Fibroblast of skin of scalp (primary cell): Measurements from ENCODE around the gene PTPRQ. TPM values are rescaled to one million over a fixed set of nuclear protein-coding genes. Genes with fewer than 3 reads are reported as not detected.
"Not testable (repeated sequence)": the region's sequence is repeated elsewhere in the genome, so short reads cannot be mapped to it uniquely, and the experiment has no call there.

Experiments used
- DNase-seq: peaks from one replicate; pipeline ENCODE4 v3.0.0-alpha.2; 2013
- polyA plus RNA-seq, 2 experiments: library from polyadenylated mRNA; unstranded; fragments of 120-200 nt; gene quantifications; one replicate each; pipeline ENCODE4 v1.2.1, GENCODE V29; 2013; ENCODE audit not compliant: insufficient read length in 2 of 2

The PTPRQ gene
- polyA plus RNA-seq (2013, experiment 1 of 2; ENCODE audit: insufficient read length) = 2.3 TPM
- 2.1 TPM for polyA plus RNA-seq (2013, experiment 2 of 2; ENCODE audit: insufficient read length)

GRCh38 chr12:80443974-80444666, at the start of gene PTPRQ:
Gene PTPRQ (plus strand): TSS chr12:80444235. CDS start chr12:80444346, 111 bp downstream.
- peak; percentile 44 for DNase-seq

GRCh38 chr12:80400571-80400991, 43.5 kb upstream of the PTPRQ start:
- DNase-seq = no peak

GRCh38 chr12:80401191-80401590, 42.8 kb upstream of the PTPRQ start:
- DNase-seq = no peak

GRCh38 chr12:80404629-80405028, 39.4 kb upstream of the PTPRQ start:
- no peak for DNase-seq

- no peak for DNase-seq
These were observed 37.8 kb upstream of the PTPRQ start for GRCh38 chr12:80406253-80406652.

GRCh38 chr12:80411787-80412186, 32.2 kb upstream of the PTPRQ start:
- no peak for DNase-seq

GRCh38 chr12:80412343-80412953, 31.6 kb upstream of the PTPRQ start:
- DNase-seq = peak; percentile 69

GRCh38 chr12:80413462-80413861, 30.6 kb upstream of the PTPRQ start:
- DNase-seq = no peak

- DNase-seq = no peak
These were observed 28.6 kb upstream of the PTPRQ start for GRCh38 chr12:80415466-80415865.

GRCh38 chr12:80419644-80420043, 24.4 kb upstream of the PTPRQ start:
- peak; percentile 93 for DNase-seq

GRCh38 chr12:80420075-80420474, 24.0 kb upstream of the PTPRQ start:
- DNase-seq = no peak

- DNase-seq = peak; percentile 76
These were observed 21.5 kb upstream of the PTPRQ start for GRCh38 chr12:80422550-80422949.

- DNase-seq = no peak
These were observed 12.0 kb upstream of the PTPRQ start for GRCh38 chr12:80432061-80432460.

GRCh38 chr12:80441921-80442320, 2.1 kb upstream of the PTPRQ start:
- DNase-seq = peak; percentile 91

GRCh38 chr12:80442426-80443222, 1.4 kb upstream of the PTPRQ start:
- DNase-seq = no peak

GRCh38 chr12:80445083-80445793, 1.2 kb downstream of the PTPRQ start:
- peak; percentile 75 for DNase-seq

GRCh38 chr12:80456513-80456912, 12.5 kb downstream of the PTPRQ start:
- no peak for DNase-seq

- DNase-seq = no peak
These were observed 16.9 kb downstream of the PTPRQ start for GRCh38 chr12:80460972-80461371.

- not testable (repeated sequence) for DNase-seq
These were observed 17.8 kb downstream of the PTPRQ start for GRCh38 chr12:80461851-80462250.

GRCh38 chr12:80469681-80470080, 25.6 kb downstream of the PTPRQ start:
- no peak for DNase-seq

- no peak for DNase-seq
These were observed 26.4 kb downstream of the PTPRQ start for GRCh38 chr12:80470403-80470802.

GRCh38 chr12:80472236-80472635, 28.2 kb downstream of the PTPRQ start:
- peak; percentile 47 for DNase-seq
